ENCODE measurements around the gene ZNF770.
"Not testable (repeated sequence)": the region's sequence is repeated elsewhere in the genome, so short reads cannot be mapped to it uniquely, and the experiment has no call there.

The ZNF770 gene

GRCh38 chr15:34976073-34976472, 12.0 kb downstream of the ZNF770 start:
- DNase-seq (ENCODE audit: low read depth) = no peak

GRCh38 chr15:34973512-34973911, 14.6 kb downstream of the ZNF770 start:
- DNase-seq (ENCODE audit: low read depth) = no peak

GRCh38 chr15:34970098-34970643, 17.9 kb downstream of the ZNF770 start:
- not testable (repeated sequence) for DNase-seq (ENCODE audit: low read depth)

- peak; percentile 88 for DNase-seq (ENCODE audit: low read depth)
These were observed 18.6 kb downstream of the ZNF770 start, which contains the start of gene AQR for GRCh38 chr15:34969340-34970097. Gene AQR, minus strand, starts transcription at chr15:34969742. Its CDS starts 129 bp downstream, at chr15:34969613.

GRCh38 chr15:34964277-34964676, 23.8 kb downstream of the ZNF770 start:
- no peak for DNase-seq (ENCODE audit: low read depth)

- DNase-seq (ENCODE audit: low read depth) = no peak
These were observed 34.2 kb downstream of the ZNF770 start for GRCh38 chr15:34953851-34954250.

GRCh38 chr15:34952481-34952880, 35.6 kb downstream of the ZNF770 start:
- no peak for DNase-seq (ENCODE audit: low read depth)

GRCh38 chr15:34951993-34952392, 36.1 kb downstream of the ZNF770 start:
- no peak for DNase-seq (ENCODE audit: low read depth)

- DNase-seq (ENCODE audit: low read depth) = no peak
These were observed 43.2 kb downstream of the ZNF770 start for GRCh38 chr15:34944936-34945335.

GRCh38 chr15:34943711-34944110, 44.4 kb downstream of the ZNF770 start:
- DNase-seq (ENCODE audit: low read depth) = no peak

- not testable (repeated sequence) for DNase-seq (ENCODE audit: low read depth)
These were observed 44.8 kb downstream of the ZNF770 start for GRCh38 chr15:34943264-34943663.

- DNase-seq (ENCODE audit: low read depth) = no peak
These were observed 45.7 kb downstream of the ZNF770 start for GRCh38 chr15:34942363-34942762.

- DNase-seq (ENCODE audit: low read depth) = peak; percentile 17
These were observed 46.3 kb downstream of the ZNF770 start for GRCh38 chr15:34941831-34942230.

GRCh38 chr15:34941185-34941698, 46.8 kb downstream of the ZNF770 start:
- no peak for DNase-seq (ENCODE audit: low read depth)

GRCh38 chr15:34933432-34933975, 54.6 kb downstream of the ZNF770 start:
- no peak for DNase-seq (ENCODE audit: low read depth)

- not testable (repeated sequence) for DNase-seq (ENCODE audit: low read depth)
These were observed 59.7 kb downstream of the ZNF770 start for GRCh38 chr15:34928349-34928748.
